ENCODE results near the gene HOXA2. TPM values are rescaled to one million over a fixed set of nuclear protein-coding genes. Genes with fewer than 3 reads are reported as not detected.

HOXA2 gene
- total RNA-seq, 1 experiment from 2014 or later: 1.2 TPM

GRCh38 chr7:27141137-27141922, 38.8 kb upstream of the HOXA2 start:
- DNase-seq (ENCODE audit: low spot score): no peak

GRCh38 chr7:27140126-27140857, 37.8 kb upstream of the HOXA2 start:
- DNase-seq (ENCODE audit: low spot score): no peak

- DNase-seq (ENCODE audit: low spot score): no peak
Measured at GRCh38 chr7:27139334-27140125, 37.0 kb upstream of the HOXA2 start.

- DNase-seq (ENCODE audit: low spot score): no peak
Measured at GRCh38 chr7:27138985-27139333, 36.5 kb upstream of the HOXA2 start.

- no peak for DNase-seq (ENCODE audit: low spot score)
Measured at GRCh38 chr7:27138472-27138871, 36.0 kb upstream of the HOXA2 start.

GRCh38 chr7:27137640-27138315, 35.3 kb upstream of the HOXA2 start:
- no peak for DNase-seq (ENCODE audit: low spot score)

GRCh38 chr7:27134392-27134791, 31.9 kb upstream of the HOXA2 start:
- peak; percentile 87 for DNase-seq (ENCODE audit: low spot score)

GRCh38 chr7:27133409-27134231, 31.1 kb upstream of the HOXA2 start:
- no peak for DNase-seq (ENCODE audit: low spot score)

- no peak for DNase-seq (ENCODE audit: low spot score)
Measured at GRCh38 chr7:27132978-27133377, 30.5 kb upstream of the HOXA2 start.

GRCh38 chr7:27132214-27132613, 29.7 kb upstream of the HOXA2 start:
- DNase-seq (ENCODE audit: low spot score): no peak

- DNase-seq (ENCODE audit: low spot score): no peak
Measured at GRCh38 chr7:27131390-27131819, 28.9 kb upstream of the HOXA2 start.

GRCh38 chr7:27130540-27131389, 28.3 kb upstream of the HOXA2 start, which contains the start of gene HOXA4:
TSS of gene HOXA4 (minus strand) at chr7:27130757. CDS start at chr7:27130733, 24 bp downstream.
- peak; percentile 93 for DNase-seq (ENCODE audit: low spot score)

- no peak for DNase-seq (ENCODE audit: low spot score)
Measured at GRCh38 chr7:27129729-27130539, 27.5 kb upstream of the HOXA2 start.

- no peak for DNase-seq (ENCODE audit: low spot score)
Measured at GRCh38 chr7:27128776-27129728, 26.6 kb upstream of the HOXA2 start.

GRCh38 chr7:27128034-27128433, 25.6 kb upstream of the HOXA2 start:
- DNase-seq (ENCODE audit: low spot score): no peak

GRCh38 chr7:27126596-27127327, 24.3 kb upstream of the HOXA2 start:
- DNase-seq (ENCODE audit: low spot score): no peak

- DNase-seq (ENCODE audit: low spot score): no peak
Measured at GRCh38 chr7:27125986-27126394, 23.5 kb upstream of the HOXA2 start.
